ENCODE results near the gene SPATS2L.

GRCh38 chr2:200342235-200342634, 35.7 kb downstream of the SPATS2L start:
- TF ChIP-seq CTCF (IDR thresholded peaks at IDR 0.05; ENCODE audit: low read depth, low read length): no peak
- TF ChIP-seq POLR2A (IDR thresholded peaks at IDR 0.05; ENCODE audit: extremely low read depth, insufficient read length): no peak
- TF ChIP-seq MAX (IDR thresholded peaks at IDR 0.05; ENCODE audit: low read depth, low read length): no peak
- no peak for TF ChIP-seq MYC (IDR thresholded peaks at IDR 0.05; ENCODE audit: low read depth, low read length)
